NCI-H128 (cell line): Measurements from ENCODE around the gene HCCS.
"Not testable (repeated sequence)": the region's sequence is repeated elsewhere in the genome, so short reads cannot be mapped to it uniquely, and the experiment has no call there.

Experiments
- DNase-seq: peaks from one replicate; lab custom pipeline; 2025; ENCODE audit not compliant: unreplicated experiment; lab: John Stamatoyannopoulos, UW

HCCS gene

GRCh38 chrX:11119313-11119943 is 8.3 kb downstream of the HCCS start:
- DNase-seq: no peak

DNA sequence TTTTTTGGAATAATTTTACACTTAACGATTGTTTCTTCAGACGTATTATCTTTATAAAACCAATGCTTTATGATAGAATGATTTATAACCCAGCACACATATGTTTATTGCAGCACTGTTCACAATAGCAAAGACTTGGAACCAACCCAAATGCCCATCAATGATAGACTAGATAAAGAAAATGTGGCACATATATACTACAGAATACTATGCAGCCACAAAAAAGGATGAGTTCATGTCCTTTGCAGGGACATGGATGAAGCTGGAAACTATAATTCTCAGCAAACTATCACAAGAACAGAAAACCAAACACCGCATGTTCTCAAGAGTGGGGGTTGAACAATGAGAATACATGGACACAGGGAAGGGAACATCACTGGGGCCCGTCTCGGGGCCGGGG is 12.0 kb downstream of the HCCS start:
- DNase-seq: not testable (repeated sequence)

- no peak for DNase-seq
Measured at GRCh38 chrX:11124112-11124511, 13.0 kb downstream of the HCCS start.

DNA sequence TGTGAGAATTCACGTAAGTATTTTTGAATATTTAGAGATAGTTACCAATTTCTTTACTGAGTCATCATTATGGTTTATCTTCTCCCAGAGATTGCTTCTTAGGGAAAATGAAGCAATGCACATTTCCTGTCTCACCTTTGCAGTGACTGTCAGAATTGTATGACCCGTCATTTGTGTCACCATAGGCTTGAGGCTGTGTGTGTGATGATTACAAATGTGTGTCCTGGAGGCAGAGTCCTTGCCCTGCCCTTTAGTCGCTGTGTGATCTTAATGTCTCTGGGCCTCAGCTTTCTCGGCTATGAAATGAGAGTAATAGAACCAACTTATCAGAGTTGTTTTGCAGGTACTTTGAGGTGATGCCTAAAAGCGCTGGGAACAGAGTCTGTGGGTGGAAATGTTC is 13.9 kb downstream of the HCCS start:
- no peak for DNase-seq

GRCh38 chrX:11129534-11130105 is 18.5 kb downstream of the HCCS start:
- DNase-seq: no peak

GRCh38 chrX:11130136-11130535 is 19.0 kb downstream of the HCCS start:
- DNase-seq: no peak

DNA sequence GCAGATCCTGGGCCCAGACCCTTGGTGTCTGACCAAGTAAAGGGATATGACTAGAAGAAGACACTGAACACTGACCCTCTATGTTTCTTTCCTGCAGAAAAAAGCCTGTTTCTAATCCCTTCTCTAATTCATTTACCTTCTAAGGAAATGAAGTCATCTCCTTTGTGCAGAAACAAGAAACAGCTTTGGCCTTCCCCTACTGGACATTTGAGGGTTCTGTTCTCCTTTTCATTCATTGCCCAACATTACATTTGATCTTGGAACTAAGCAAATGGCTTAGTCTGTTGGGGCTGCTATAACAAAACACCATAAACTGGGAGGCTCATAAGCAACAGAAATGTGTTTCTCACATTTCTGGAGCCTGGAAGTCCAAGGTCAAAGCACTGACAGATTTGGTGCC is 20.0 kb downstream of the HCCS start:
- no peak for DNase-seq

DNA sequence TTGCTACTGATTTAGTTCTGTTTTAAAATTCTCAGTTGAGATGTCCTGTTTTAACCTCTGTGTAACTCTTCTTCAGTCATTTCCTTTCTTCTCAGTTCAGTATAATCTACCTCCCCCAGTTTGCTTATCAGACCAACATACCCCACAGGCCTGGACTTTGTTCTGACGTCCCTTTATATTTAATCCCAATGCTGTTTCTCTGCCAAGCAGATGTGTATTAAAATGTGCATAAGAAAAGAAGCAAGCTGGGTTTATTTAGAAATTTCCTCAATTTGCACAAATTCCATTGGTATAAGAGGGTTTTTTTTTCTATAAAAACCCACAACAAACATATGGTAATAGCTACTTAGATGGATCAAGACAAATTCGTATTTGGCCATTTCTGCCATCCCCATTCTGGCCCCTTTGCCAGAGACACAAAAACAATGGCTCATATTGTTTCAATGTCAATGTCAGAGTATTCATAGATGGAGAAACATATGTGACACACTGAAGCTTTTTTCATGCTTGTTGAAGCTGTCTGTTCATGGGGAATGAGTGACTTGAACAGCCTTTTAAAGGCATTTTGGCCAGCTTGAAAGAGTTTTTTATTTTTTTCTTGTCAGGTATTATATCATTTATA is 24.5 kb downstream of the HCCS start:
- no peak for DNase-seq

GRCh38 chrX:11137543-11138139 is 26.5 kb downstream of the HCCS start:
- DNase-seq: no peak

- no peak for DNase-seq
Measured at GRCh38 chrX:11138498-11139390, 27.6 kb downstream of the HCCS start.

- peak; percentile 65 for DNase-seq
Measured at GRCh38 chrX:11143931-11144678, 33.0 kb downstream of the HCCS start.

- no peak for DNase-seq
Measured at GRCh38 chrX:11146411-11146810, 35.3 kb downstream of the HCCS start.

GRCh38 chrX:11148401-11148800 is 37.3 kb downstream of the HCCS start:
- DNase-seq: no peak

- no peak for DNase-seq
Measured at GRCh38 chrX:11151799-11152559, 40.8 kb downstream of the HCCS start.

DNA sequence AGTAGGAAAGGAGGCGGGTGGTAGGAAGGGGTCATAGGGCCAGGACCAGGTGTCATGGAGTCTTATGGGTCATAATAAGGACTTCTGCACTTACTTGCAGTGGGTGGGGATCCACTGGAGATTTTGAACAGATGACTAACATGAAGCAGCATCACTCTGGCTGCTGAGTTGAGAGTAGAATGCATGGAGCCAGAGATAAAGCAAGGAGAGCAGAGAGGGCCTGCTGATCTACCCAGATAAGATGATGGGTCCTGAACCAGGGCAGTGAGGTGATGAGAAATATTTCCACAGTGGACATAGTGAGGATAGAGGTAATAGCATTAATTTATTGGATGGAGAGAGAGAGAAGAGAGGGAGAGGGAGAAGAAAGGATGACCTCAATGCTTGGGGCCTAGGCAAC is 48.0 kb downstream of the HCCS start:
- DNase-seq: no peak

DNA sequence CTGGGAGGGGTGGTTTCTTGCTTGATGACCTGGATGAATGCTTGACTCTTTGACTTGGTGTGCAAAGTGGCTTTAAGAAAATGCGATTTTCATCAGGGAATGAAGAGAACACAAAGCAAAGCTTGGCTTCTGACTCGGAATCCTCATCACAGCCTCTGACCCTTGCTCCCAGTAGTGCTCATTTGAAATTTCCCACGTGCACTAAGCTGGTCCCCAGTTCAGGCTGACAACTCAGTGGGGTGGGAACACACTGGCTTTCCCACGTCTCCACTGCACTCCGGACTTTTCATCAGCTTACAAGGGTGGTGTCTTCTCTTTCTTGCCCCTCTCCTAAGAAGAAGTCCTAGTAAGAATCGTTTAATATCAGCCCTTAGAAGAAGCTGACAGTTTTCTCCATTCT is 53.3 kb downstream of the HCCS start:
- no peak for DNase-seq

GRCh38 chrX:11171956-11172355 is 60.8 kb downstream of the HCCS start:
- DNase-seq: no peak

GRCh38 chrX:11172415-11172814 is 61.3 kb downstream of the HCCS start:
- DNase-seq: no peak
